Cardiac muscle cell (in vitro differentiated cells and primary cell): ENCODE measurements around the gene SNX13. TPM values are rescaled to one million over a fixed set of nuclear protein-coding genes. Genes with fewer than 3 reads are reported as not detected.

ENCODE experiments used
- DNase-seq, 2 donors: peaks; one replicate each; pipeline versions ENCODE4 v3.0.0 to v3.0.0-alpha.2; 2010 to 2017; ENCODE audit warnings: low read depth in 1 of 2, low spot score in 1 of 2
- H3K27ac ChIP-seq: fragments of 200-600 bp; sonication (generic); 2 replicates; pipeline ENCODE4 v1.5.1; 2016
- H3K27me3 ChIP-seq: fragments of 200-600 bp; sonication (generic); 2 replicates; pipeline ENCODE4 v1.6.0; 2016; ENCODE audit warnings: control low read depth
- H3K36me3 ChIP-seq: fragments of 200-600 bp; sonication (generic); 2 replicates; pipeline ENCODE4 v1.5.1; 2016; ENCODE audit warnings: control low read depth
- H3K4me1 ChIP-seq: fragments of 200-600 bp; sonication (generic); 2 replicates; pipeline ENCODE4 v1.8.1; 2017; ENCODE audit warnings: low read depth, mild to moderate bottlenecking, mixed run types
- H3K4me3 ChIP-seq: fragments of 200-600 bp; sonication (generic); 2 replicates; pipeline ENCODE4 v1.5.1; 2016; ENCODE audit warnings: mild to moderate bottlenecking
- H3K9me3 ChIP-seq: fragments of 200-600 bp; sonication (generic); 2 replicates; pipeline ENCODE4 v1.5.1; 2017; ENCODE audit warnings: low read depth, mild to moderate bottlenecking, control low read depth
- CTCF ChIP-seq: IDR thresholded peaks from 2 replicates; pipeline ENCODE4 v1.5.1; 2012; ENCODE audit warnings: low read depth, mild to moderate bottlenecking, low read length
- polyA plus RNA-seq: library from polyadenylated mRNA; unstranded; fragments of >200 nt; fragmentation: Nextera tagmentation; extraction: Ambion mirVana; gene quantifications from 2 replicates; pipeline ENCODE4 v1.2.1, GENCODE V29; 2016
- total RNA-seq: library from RNA; depleted of rRNA; stranded (reverse); fragments of >200 nt; gene quantifications from 2 replicates; pipeline ENCODE4 v1.2.3, GENCODE V29; 2016

SNX13 gene
- total and polyA plus RNA-seq, 2 experiments from 2014 or later = 11.0 to 86.8 TPM

GRCh38 chr7:17743316-17743715, 197.0 kb downstream of the SNX13 start:
- Histone ChIP-seq H3K36me3 (no peaks in the 10 kb centered on the region), H3K4me1 (no peaks in the 10 kb centered on the region), H3K27me3 (no peaks in the 10 kb centered on the region), H3K4me3 (no peak overlapping the region), H3K27ac (no peak overlapping the region), H3K9me3 (no peaks in the 10 kb centered on the region)
- no peak for DNase-seq
- TF ChIP-seq CTCF = no peak

GRCh38 chr7:17741426-17741825, 198.9 kb downstream of the SNX13 start:
- Histone ChIP-seq H3K27me3 (no peaks in the 10 kb centered on the region), H3K4me1 (no peaks in the 10 kb centered on the region), H3K36me3 (no peaks in the 10 kb centered on the region), H3K4me3 (no peak overlapping the region), H3K9me3 (no peaks in the 10 kb centered on the region), H3K27ac (no peak overlapping the region)
- no peak for DNase-seq
- TF ChIP-seq CTCF = no peak

Other genes with a start within 250 kb of the SNX13 start
- not detected in 2 replicates for gene PRPS1L1, start 87.4 kb upstream of the SNX13 start, total RNA-seq
- not detected in 2 replicates for gene PRPS1L1, start 87.4 kb upstream of the SNX13 start, polyA plus RNA-seq